ENCODE measurements around the gene TCF4.

Gene TCF4

GRCh38 chr18:55404136-55404830 lies 183.7 kb downstream of the TCF4 start:
- no peak for DNase-seq (ENCODE audit: low read depth in 1 of 2, low spot score in 1 of 2)
- TF ChIP-seq CTCF (IDR thresholded peaks at IDR 0.05; ENCODE audit: insufficient read depth, low read length) (no peak), POLR2AphosphoS5 (IDR thresholded peaks at IDR 0.05; ENCODE audit: low read depth) (no peak), SPI1 (IDR thresholded peaks at IDR 0.05; ENCODE audit: borderline replicate concordance, low read depth) (no peak), REST (IDR thresholded peaks at IDR 0.05; ENCODE audit: insufficient replicate concordance, low read depth) (no peak), GABPA (IDR thresholded peaks at IDR 0.05; ENCODE audit: low read depth) (no peak)
- Histone ChIP-seq H3K4me3 (replicated peaks; ENCODE audit: insufficient read depth, low read length) (no peak overlapping the region), H3K27me3 (ENCODE audit: insufficient read depth, poor library complexity, severe bottlenecking) (no peaks in the 10 kb centered on the region), H3K27ac (replicated peaks) (no peak overlapping the region)

GRCh38 chr18:55403421-55403949 lies 184.5 kb downstream of the TCF4 start:
- H3K4me3 ChIP-seq (replicated peaks; ENCODE audit: insufficient read depth, low read length) = no peak overlapping the region
- no peak overlapping the region for H3K27ac ChIP-seq (replicated peaks)
- H3K27me3 ChIP-seq (ENCODE audit: insufficient read depth, poor library complexity, severe bottlenecking) = no peaks in the 10 kb centered on the region
- DNase-seq (ENCODE audit: low read depth in 1 of 2, low spot score in 1 of 2) = no peak
- TF ChIP-seq GABPA (IDR thresholded peaks at IDR 0.05; ENCODE audit: low read depth) (no peak), CTCF (IDR thresholded peaks at IDR 0.05; ENCODE audit: insufficient read depth, low read length) (no peak), REST (IDR thresholded peaks at IDR 0.05; ENCODE audit: insufficient replicate concordance, low read depth) (no peak), POLR2AphosphoS5 (IDR thresholded peaks at IDR 0.05; ENCODE audit: low read depth) (no peak), SPI1 (IDR thresholded peaks at IDR 0.05; ENCODE audit: borderline replicate concordance, low read depth) (no peak)

- DNase-seq (ENCODE audit: low read depth in 1 of 2, low spot score in 1 of 2) = no peak
- Histone ChIP-seq H3K27ac (replicated peaks) (no peak overlapping the region), H3K27me3 (ENCODE audit: insufficient read depth, poor library complexity, severe bottlenecking) (no peaks in the 10 kb centered on the region), H3K4me3 (replicated peaks; ENCODE audit: insufficient read depth, low read length) (no peak overlapping the region)
- TF ChIP-seq CTCF (IDR thresholded peaks at IDR 0.05; ENCODE audit: insufficient read depth, low read length) = no peak
- TF ChIP-seq POLR2AphosphoS5 (IDR thresholded peaks at IDR 0.05; ENCODE audit: low read depth) = no peak
- TF ChIP-seq GABPA (IDR thresholded peaks at IDR 0.05; ENCODE audit: low read depth) = no peak
- no peak for TF ChIP-seq SPI1 (IDR thresholded peaks at IDR 0.05; ENCODE audit: borderline replicate concordance, low read depth)
- no peak for TF ChIP-seq REST (IDR thresholded peaks at IDR 0.05; ENCODE audit: insufficient replicate concordance, low read depth)
Measured at GRCh38 chr18:55402731-55403405, 185.1 kb downstream of the TCF4 start.

Data from HL-60 (cell line).